Stimulated activated CD4-positive, alpha-beta T cell treated with anti-CD3 and anti-CD28 coated beads, Interleukin-1b, Interleukin-23, amount 100 ng/mL, for 4 hours (primary cell): ENCODE measurements around the gene NRP1.

Source experiments
- DNase-seq, 2 donors: peaks; one replicate each; pipeline ENCODE4 v3.0.0-alpha.2; 2020; ENCODE audit warnings: low read depth in 2 of 2

Gene NRP1

GRCh38 chr10:33260403-33261149, 73.9 kb downstream of the NRP1 start:
- no peak for DNase-seq

- DNase-seq: no peak
Measured at GRCh38 chr10:33258967-33259366, 75.5 kb downstream of the NRP1 start.

- DNase-seq: no peak
Measured at GRCh38 chr10:33257439-33258080, 76.9 kb downstream of the NRP1 start.

- no peak for DNase-seq
Measured at GRCh38 chr10:33256458-33256857, 78.0 kb downstream of the NRP1 start.

DNA sequence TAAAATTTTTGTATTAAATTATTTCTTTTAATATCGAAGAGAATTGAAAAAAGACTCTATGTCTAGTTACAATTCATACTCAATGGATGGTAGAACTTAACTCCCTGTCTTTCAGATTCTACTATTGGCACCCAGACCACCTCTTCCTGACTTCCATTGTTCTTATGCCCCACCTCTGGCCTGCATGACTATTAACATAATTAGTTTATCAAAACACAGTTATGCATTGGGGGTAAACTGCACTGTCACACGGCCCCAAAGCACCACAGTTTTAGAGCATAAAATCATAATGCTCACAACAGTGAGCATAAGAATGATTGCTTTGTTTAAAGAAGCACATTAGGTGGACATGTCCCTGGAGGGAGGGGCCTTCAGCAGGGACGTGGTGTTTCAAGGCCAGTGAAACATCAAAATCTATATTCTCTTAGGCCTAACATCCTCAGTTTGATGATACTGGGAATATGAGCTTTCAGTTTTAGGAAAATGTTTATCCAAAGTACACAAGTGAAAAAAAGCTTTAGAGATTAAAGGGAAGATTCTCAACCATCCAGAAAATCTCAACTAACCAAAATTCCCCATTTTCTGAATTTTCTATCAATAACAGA, 79.8 kb downstream of the NRP1 start:
- no peak for DNase-seq

- no peak for DNase-seq
Measured at GRCh38 chr10:33253411-33253810, 81.1 kb downstream of the NRP1 start.

DNA sequence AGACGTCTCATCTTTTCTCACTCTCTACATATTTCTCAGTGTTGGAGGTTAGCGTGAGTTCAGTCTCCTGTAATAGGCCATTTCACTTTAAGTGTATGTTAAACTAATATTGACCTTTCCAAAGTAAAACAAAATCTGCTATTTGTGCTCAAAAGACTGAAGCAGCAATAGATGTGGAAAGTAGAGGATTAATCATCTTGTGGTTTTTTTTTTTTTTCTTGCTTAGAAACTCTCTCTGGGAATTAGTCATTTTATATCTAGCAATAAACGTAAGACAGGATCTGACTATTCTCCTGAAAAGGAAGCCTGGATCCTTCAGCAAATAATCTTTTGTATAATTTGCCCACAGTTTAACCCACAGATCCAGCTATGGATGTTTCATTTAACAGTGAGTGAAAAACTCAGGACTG, 81.7 kb downstream of the NRP1 start:
- no peak for DNase-seq

- DNase-seq: no peak
Measured at GRCh38 chr10:33252324-33252723, 82.1 kb downstream of the NRP1 start.

- no peak for DNase-seq
Measured at GRCh38 chr10:33249659-33250345, 84.7 kb downstream of the NRP1 start.

GRCh38 chr10:33249137-33249536, 85.3 kb downstream of the NRP1 start:
- DNase-seq: no peak

GRCh38 chr10:33248638-33249037, 85.8 kb downstream of the NRP1 start:
- DNase-seq: peak in 1 of 2 donors; percentile 14

DNA sequence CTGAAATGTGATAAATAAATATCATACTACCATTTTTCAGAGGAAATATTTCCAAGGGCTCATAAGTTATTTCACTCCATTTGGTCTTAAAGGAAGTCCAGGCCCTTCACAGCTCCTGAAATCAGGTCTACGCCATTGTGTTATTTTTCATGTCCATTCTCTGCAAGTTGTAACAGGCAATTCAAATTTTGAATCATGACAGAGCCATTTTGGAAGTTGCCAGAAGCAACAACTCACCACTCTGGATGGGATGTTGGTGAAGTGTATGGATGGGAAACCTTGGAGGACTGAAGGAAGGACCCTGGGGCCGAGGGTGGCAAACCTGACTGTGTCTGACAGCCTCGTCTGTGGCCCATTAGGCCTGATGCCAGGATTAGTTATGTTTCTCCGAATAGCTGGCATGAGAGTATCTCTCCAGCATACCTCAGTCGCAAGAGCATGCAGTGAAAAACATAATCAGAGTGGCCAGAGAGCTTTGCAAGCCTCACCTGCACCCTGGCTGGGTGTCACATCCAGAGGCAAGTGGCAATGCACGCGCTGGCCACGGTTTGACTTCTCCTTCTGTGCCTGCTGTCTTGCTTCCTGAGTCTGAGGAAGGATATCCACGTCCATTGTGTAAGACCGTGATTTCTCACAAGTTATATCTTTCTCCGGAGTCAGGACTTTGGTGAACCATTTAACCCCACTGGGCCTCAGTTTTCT, 87.1 kb downstream of the NRP1 start:
- DNase-seq: no peak

DNA sequence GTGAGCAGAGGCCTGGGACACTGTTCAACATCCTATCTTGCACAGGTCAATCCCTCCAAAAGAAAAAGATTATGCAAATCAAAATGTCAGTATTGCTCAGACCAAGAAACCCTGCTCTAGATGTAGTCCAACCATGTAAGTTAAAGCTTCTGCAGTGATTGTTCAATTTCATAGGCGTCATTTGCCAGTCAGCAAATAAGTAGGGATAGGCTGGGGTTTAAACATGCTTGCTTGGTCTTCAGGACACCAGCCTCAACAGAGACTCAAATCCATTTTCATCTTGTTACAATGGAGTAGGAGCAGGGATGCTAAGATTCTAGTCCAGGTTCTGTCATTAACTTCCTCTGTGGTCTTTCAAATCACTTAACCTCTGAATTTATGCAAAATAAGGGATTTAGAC, 89.1 kb downstream of the NRP1 start:
- DNase-seq: no peak

GRCh38 chr10:33244354-33244967, 90.0 kb downstream of the NRP1 start:
- DNase-seq: no peak

GRCh38 chr10:33243703-33244102, 90.8 kb downstream of the NRP1 start:
- no peak for DNase-seq

GRCh38 chr10:33242931-33243330, 91.5 kb downstream of the NRP1 start:
- no peak for DNase-seq

- DNase-seq: no peak
Measured at GRCh38 chr10:33241351-33241750, 93.1 kb downstream of the NRP1 start.

GRCh38 chr10:33240931-33241330, 93.5 kb downstream of the NRP1 start:
- no peak for DNase-seq

GRCh38 chr10:33240258-33240657, 94.2 kb downstream of the NRP1 start:
- no peak for DNase-seq

DNA sequence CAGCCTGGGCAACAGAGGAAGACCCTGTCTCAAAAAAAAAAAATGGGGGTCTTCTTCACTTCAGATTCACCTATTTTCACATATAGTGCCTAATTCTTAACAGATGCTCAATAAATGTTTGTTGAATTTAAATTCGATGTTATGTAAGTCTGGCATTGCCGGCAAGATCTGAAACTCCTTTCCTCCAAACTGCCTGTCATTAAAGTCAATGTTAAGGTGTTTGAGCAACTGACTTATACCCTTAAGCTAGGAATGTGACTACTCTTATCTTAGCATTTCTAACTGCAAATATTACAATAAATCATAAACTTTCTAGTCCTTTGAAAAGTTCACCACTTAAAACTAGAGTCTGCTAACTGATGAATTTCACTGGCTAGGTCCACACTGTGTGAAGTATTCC, 95.2 kb downstream of the NRP1 start:
- no peak for DNase-seq

GRCh38 chr10:33238643-33239042, 95.8 kb downstream of the NRP1 start:
- no peak for DNase-seq
